H1 (cell line): Measurements from ENCODE around the gene GDE1. TPM values are rescaled to one million over a fixed set of nuclear protein-coding genes. Genes with fewer than 3 reads are reported as not detected.

ENCODE experiments used
- CTCF ChIA-PET: fragments of 300-600 bp; sonication (Branson Sonifier 250); formaldehyde crosslinking; loops from one replicate; lab custom pipeline; 2021; ENCODE audit not compliant: partially characterized antibody; lab: Charles Lee
- POLR2A ChIA-PET: fragments of 300-600 bp; sonication (Branson Sonifier 250); formaldehyde crosslinking; loops from one replicate; lab custom pipeline; 2021; ENCODE audit warnings: inconsistent platforms; ENCODE audit not compliant: partially characterized antibody; lab: Charles Lee
- DNase-seq, 2 experiments: peaks; one replicate each; pipeline versions ENCODE4 v3.0.0 to v3.0.0-alpha.2; 2010 to 2022; ENCODE audit warnings: low spot score in 2 of 2, low read depth in 1 of 2, mixed read lengths in 1 of 2
- FAIRE-seq: peaks from 2 replicates; lab custom pipeline; 2011; peaks lifted over from hg19 to GRCh38; lab: Jason Lieb, UNC
- H2AFZ ChIP-seq: 2 replicates; pipeline ENCODE4 v1.8.1; 2012; ENCODE audit warnings: low read length, inconsistent platforms
- H2AK5ac ChIP-seq: 2 replicates; pipeline ENCODE4 v1.6.1; 2013; ENCODE audit warnings: low read depth, low read length
- H2BK120ac ChIP-seq: replicated peaks from 2 replicates; pipeline ENCODE3; 2013; ENCODE audit warnings: low read depth, low read length, inconsistent platforms
- H2BK12ac ChIP-seq: 2 replicates; pipeline ENCODE4 v1.6.1; 2013; ENCODE audit warnings: low read depth, low read length
- H2BK15ac ChIP-seq: 2 replicates; pipeline ENCODE4 v1.6.1; 2013; ENCODE audit warnings: low read length
- H2BK20ac ChIP-seq: 2 replicates; pipeline ENCODE4 v1.6.1; 2013; ENCODE audit warnings: low read length
- H2BK5ac ChIP-seq: 2 replicates; pipeline ENCODE4 v1.6.1; 2013; ENCODE audit warnings: low read depth, low read length
- H3K14ac ChIP-seq: 2 replicates; pipeline ENCODE4 v1.6.1; 2013; ENCODE audit warnings: inconsistent platforms; ENCODE audit not compliant: insufficient read length
- H3K18ac ChIP-seq: 2 replicates; pipeline ENCODE4 v1.6.1; 2013; ENCODE audit warnings: low read length; ENCODE audit errors: extremely low read depth
- H3K23ac ChIP-seq: 2 replicates; pipeline ENCODE4 v1.6.1; 2013; ENCODE audit warnings: inconsistent platforms; ENCODE audit not compliant: insufficient read length
- H3K23me2 ChIP-seq: 2 replicates; pipeline ENCODE4 v1.6.1; 2013; ENCODE audit warnings: low read depth, low read length
- H3K27ac ChIP-seq: 2 replicates; pipeline ENCODE4 v1.6.1; 2011; ENCODE audit warnings: low read depth, low read length, inconsistent platforms
- H3K27me3 ChIP-seq, 4 experiments: replicated peaks in 1 of 4; 1 replicate in 1 of 4; 2 replicates in 3 of 4; pipeline versions ENCODE4 v1.6.1 to v1.8.1; 2011 to 2013; ENCODE audit warnings: low read length in 3 of 4, mild to moderate bottlenecking in 3 of 4, inconsistent platforms in 2 of 4, mixed read lengths in 2 of 4, moderate library complexity in 1 of 4; ENCODE audit not compliant: control insufficient read depth in 3 of 4, insufficient read depth in 3 of 4; ENCODE audit errors: extremely low read depth in 1 of 4
- H3K36me3 ChIP-seq, 4 experiments: 2 replicates each; pipeline versions ENCODE4 v1.6.1 to v1.8.1; 2011 to 2013; ENCODE audit warnings: mild to moderate bottlenecking in 4 of 4, low read length in 3 of 4, moderate library complexity in 2 of 4, control low read depth in 1 of 4, inconsistent platforms in 1 of 4; ENCODE audit not compliant: insufficient read depth in 4 of 4, control insufficient read depth in 2 of 4
- H3K4ac ChIP-seq: replicated peaks from 2 replicates; pipeline ENCODE3; 2013; ENCODE audit warnings: low read length, low read depth, mixed read lengths, inconsistent platforms; ENCODE audit not compliant: insufficient read length
- H3K4me1 ChIP-seq, 4 experiments: replicated peaks in 1 of 4; 1 replicate in 1 of 4; 2 replicates in 3 of 4; pipeline versions ENCODE4 v1.6.1 to v1.8.1; 2011 to 2013; ENCODE audit warnings: low read length in 3 of 4, inconsistent platforms in 2 of 4, mixed read lengths in 1 of 4; ENCODE audit not compliant: insufficient read depth in 4 of 4, control insufficient read depth in 3 of 4
- H3K4me2 ChIP-seq, 2 experiments: 2 replicates each; pipeline versions ENCODE4 v1.6.1 to v1.8.1; 2011 to 2013; ENCODE audit warnings: low read depth in 2 of 2, low read length in 2 of 2, control low read depth in 1 of 2, inconsistent platforms in 1 of 2, mild to moderate bottlenecking in 1 of 2; ENCODE audit not compliant: insufficient read depth in 1 of 2
- H3K4me3 ChIP-seq, 4 experiments: fragments of 200-600, 300-600 bp in 1 of 4; sonication (generic), shearing (Covaris generic), sonication (Bioruptor Twin) in 1 of 4; 2 replicates each; pipeline versions ENCODE4 v1.5.1 to v1.8.1; 2011 to 2016; ENCODE audit warnings: low read length in 4 of 4, low read depth in 3 of 4, control low read depth in 2 of 4, inconsistent platforms in 2 of 4, mild to moderate bottlenecking in 2 of 4, mixed read lengths in 1 of 4, moderate library complexity in 1 of 4; ENCODE audit not compliant: insufficient read depth in 2 of 4; ENCODE audit errors: extremely low read depth in 1 of 4
- H3K56ac ChIP-seq: replicated peaks from 2 replicates; pipeline ENCODE3; 2013; ENCODE audit warnings: low read depth, mild to moderate bottlenecking, mixed read lengths, low read length, inconsistent platforms; ENCODE audit not compliant: insufficient read length
- H3K79me1 ChIP-seq: 2 replicates; pipeline ENCODE4 v1.6.1; 2013; ENCODE audit warnings: low read depth, low read length, control low read depth
- H3K79me2 ChIP-seq, 2 experiments: 2 replicates each; pipeline versions ENCODE4 v1.6.1 to v1.8.1; 2012 to 2013; ENCODE audit warnings: low read length in 2 of 2, mild to moderate bottlenecking in 2 of 2, inconsistent platforms in 1 of 2; ENCODE audit not compliant: insufficient read depth in 2 of 2, control insufficient read depth in 1 of 2
- H3K9ac ChIP-seq, 4 experiments: replicated peaks in 1 of 4; 1 replicate in 1 of 4; 2 replicates in 3 of 4; pipeline versions ENCODE4 v1.6.1 to v1.8.1; 2011 to 2013; ENCODE audit warnings: low read depth in 3 of 4, low read length in 3 of 4, control low read depth in 2 of 4, mild to moderate bottlenecking in 2 of 4, moderate library complexity in 2 of 4, inconsistent platforms in 1 of 4; ENCODE audit errors: extremely low read depth in 1 of 4
- H3K9me3 ChIP-seq, 2 experiments: 2 replicates each; pipeline versions ENCODE4 v1.6.1 to v1.8.1; 2012 to 2013; ENCODE audit warnings: mild to moderate bottlenecking in 2 of 2, moderate library complexity in 2 of 2, control low read depth in 1 of 2, inconsistent platforms in 1 of 2, low read depth in 1 of 2, low read length in 1 of 2, mixed read lengths in 1 of 2; ENCODE audit not compliant: insufficient read depth in 2 of 2
- H4K20me1 ChIP-seq, 2 experiments: replicated peaks in 1 of 2; 2 replicates each; pipeline versions ENCODE3 to v1.8.1; 2011 to 2013; ENCODE audit warnings: inconsistent platforms in 2 of 2, low read length in 2 of 2, mild to moderate bottlenecking in 1 of 2; ENCODE audit not compliant: insufficient read depth in 2 of 2, control insufficient read depth in 1 of 2
- H4K5ac ChIP-seq: 2 replicates; pipeline ENCODE4 v1.6.1; 2013; ENCODE audit warnings: low read length, low read depth, mixed read lengths, inconsistent platforms; ENCODE audit not compliant: insufficient read length
- H4K8ac ChIP-seq: 2 replicates; pipeline ENCODE4 v1.8.0; 2013; ENCODE audit warnings: mild to moderate bottlenecking, moderate library complexity, low read length, inconsistent platforms; ENCODE audit not compliant: insufficient read depth; ENCODE audit errors: extremely low read depth
- H4K91ac ChIP-seq: replicated peaks from 2 replicates; pipeline ENCODE3; 2013; ENCODE audit warnings: low read length, mixed read lengths, inconsistent platforms; ENCODE audit not compliant: insufficient read length
- EZH2 ChIP-seq: fragments of 200-600 bp; sonication (generic); IDR thresholded peaks from 2 replicates; pipeline ENCODE4 v1.7.1; 2012; ENCODE audit warnings: low read depth, mild to moderate bottlenecking, moderate library complexity, low read length, inconsistent platforms; ENCODE audit not compliant: severe bottlenecking
- FOSL1 ChIP-seq: IDR thresholded peaks from 2 replicates; pipeline ENCODE4 v1.6.1; 2011; ENCODE audit warnings: mild to moderate bottlenecking, low read depth, low read length, moderate library complexity; ENCODE audit not compliant: insufficient read depth
- YY1 ChIP-seq: IDR thresholded peaks from 2 replicates; pipeline ENCODE4 v1.6.1; 2011; ENCODE audit warnings: low read depth, mild to moderate bottlenecking, low read length
- WGBS, 2 experiments: shearing (Covaris generic) in 1 of 2; methylation state at CpG; one replicate each; pipeline versions ENCODE4 v1.1.6 to v1.1.7; 2013 to 2015; ENCODE audit warnings: low lambda C conversion rate in 2 of 2, mixed read lengths in 2 of 2, inconsistent platforms in 1 of 2, low coverage in 1 of 2, missing lambda C conversion rate in 1 of 2; ENCODE audit not compliant: insufficient replicate concordance in 2 of 2, insufficient coverage in 1 of 2, insufficient read length in 1 of 2; ENCODE audit errors: extremely low coverage in 1 of 2, missing lambda C conversion rate in 1 of 2; 5-methylcytosine and 5-hydroxymethylcytosine counted together
- polyA plus RNA-seq, 7 experiments: library from polyadenylated mRNA; depleted of rRNA in 3 of 7; stranded (reverse) in 5 of 7; unstranded in 2 of 7; fragments of >200 nt in 5 of 7; fragments of 200-250 nt in 2 of 7; gene quantifications; 1 replicate in 5 of 7; 2 replicates in 1 of 7; 4 replicates in 1 of 7; pipeline versions ENCODE4 v1.2.1 to v1.2.3, GENCODE V29; 2011 to 2013; ENCODE audit warnings: missing spikeins in 2 of 7, mixed read lengths in 2 of 7
- total RNA-seq: library from RNA; stranded (reverse); fragmentation: NEBNext Ultra II Directional; extraction: Animal tissue kit (Norgen Biotek cat#: 25700); gene quantifications from 2 replicates; pipeline ENCODE4 v1.2.1, GENCODE V29; 2021

The GDE1 gene
- total and polyA plus RNA-seq, 2 of the 8 experiments (the other 6 are each of a cell fraction or from before 2014, with no cell fraction given) = 29.2 to 70.8 TPM

- no peaks in the 10 kb centered on the region for H3K4me1 ChIP-seq
- no peak overlapping the region for H3K14ac ChIP-seq
- H3K27me3 ChIP-seq = no peaks in the 10 kb centered on the region
- ChIA-PET CTCF (interaction anchor here (1.1 kb wide), 1 partner anchor 109 kb away, joined by 4 read pairs; no protein-coding TSS in a partner anchor), POLR2A (no interaction called here)
- no peak overlapping the region for H2BK15ac ChIP-seq
- H2AFZ ChIP-seq = no peak overlapping the region
- H3K9ac ChIP-seq = no peak overlapping the region
- no peaks in the 10 kb centered on the region for H3K79me1 ChIP-seq
- no peaks in the 10 kb centered on the region for H3K79me2 ChIP-seq
- H3K56ac ChIP-seq = no peak overlapping the region
- FAIRE-seq = no peak
- H3K27ac ChIP-seq = no peak overlapping the region
- DNase-seq = no peak
- H3K4ac ChIP-seq = no peak overlapping the region
- no peak overlapping the region for H2BK5ac ChIP-seq
- no peak overlapping the region for H4K5ac ChIP-seq
- H3K23ac ChIP-seq = no peak overlapping the region
- H2BK120ac ChIP-seq = no peak overlapping the region
- H3K36me3 ChIP-seq = peaks cover 3 to 36% (median 27%) of the 10 kb centered on the region in 4 experiments
- H3K4me2 ChIP-seq = no peak overlapping the region
- no peak overlapping the region for H4K91ac ChIP-seq
- no peaks in the 10 kb centered on the region for H3K9me3 ChIP-seq
- no peak overlapping the region for H2AK5ac ChIP-seq
- WGBS, 2 experiments = 92% methylated on average over 5 of the region's 5 CpGs; no CpG with 5 or more reads in 1 of the 2 experiments
- H3K4me3 ChIP-seq = no peak overlapping the region
- no peak overlapping the region for H3K18ac ChIP-seq
- H2BK12ac ChIP-seq = no peak overlapping the region
- peaks cover 0 to 4% of the 10 kb centered on the region in 2 experiments for H4K20me1 ChIP-seq
- H3K23me2 ChIP-seq = no peaks in the 10 kb centered on the region
- no peak overlapping the region for H2BK20ac ChIP-seq
- no peak overlapping the region for H4K8ac ChIP-seq
- TF ChIP-seq EZH2 = no peak
- TF ChIP-seq FOSL1 = no peak
- TF ChIP-seq YY1 = no peak
Observed at GRCh38 chr16:19499006-19499405, 22.9 kb downstream of the GDE1 start.
